Naive thymus-derived CD8-positive, alpha-beta T cell (primary cell): ENCODE measurements around the gene WNT10A. TPM values are rescaled to one million over a fixed set of nuclear protein-coding genes. Genes with fewer than 3 reads are reported as not detected.

Experiments used
- ATAC-seq, 2 donors: fragments of 150-1000 bp; cut with Tn5 transposase in 1 of 2; sonication (Bioruptor Pico), chemical (Tn5 transposase) in 1 of 2; 1 replicate in 1 of 2; 2 replicates in 1 of 2; pipeline ENCODE4 v1.10.0; 2021; ENCODE audit warnings: mild to moderate bottlenecking in 2 of 2, moderate library complexity in 2 of 2
- POLR2A ChIA-PET: fragments of 350-600 bp; sonication (Branson Sonifier 250); formaldehyde crosslinking; loops from one replicate; lab custom pipeline; 2021; ENCODE audit warnings: antibody characterized with exemption; lab: Charles Lee
- DNase-seq, 10 donors: peaks; one replicate each; pipeline versions ENCODE4 v3.0.0 to v3.0.0-alpha.2; 2020 to 2022
- H3K27ac Mint-ChIP-seq, 10 donors: one replicate each; pipeline ENCODE4 v1.8.0; 2020 to 2022; ENCODE audit warnings: mild to moderate bottlenecking in 10 of 10, mixed read lengths in 10 of 10, moderate library complexity in 4 of 10, inconsistent platforms in 1 of 10
- H3K27me3 Mint-ChIP-seq, 5 donors: one replicate each; pipeline ENCODE4 v1.8.0; 2021 to 2022; ENCODE audit warnings: mixed read lengths in 5 of 5
- H3K36me3 Mint-ChIP-seq, 3 donors: one replicate each; pipeline ENCODE4 v1.8.0; 2020 to 2022; ENCODE audit warnings: mixed read lengths in 3 of 3, mild to moderate bottlenecking in 2 of 3, inconsistent platforms in 1 of 3
- H3K4me1 Mint-ChIP-seq, 4 donors: one replicate each; pipeline ENCODE4 v1.8.0; 2021 to 2022; ENCODE audit warnings: mixed read lengths in 4 of 4
- H3K4me3 Mint-ChIP-seq, 10 donors: one replicate each; pipeline ENCODE4 v1.8.0; 2020 to 2022; ENCODE audit warnings: mild to moderate bottlenecking in 10 of 10, mixed read lengths in 10 of 10, moderate library complexity in 6 of 10, inconsistent platforms in 1 of 10
- H3K9me3 Mint-ChIP-seq, 9 donors: one replicate each; pipeline ENCODE4 v1.8.0; 2020 to 2022; ENCODE audit warnings: mixed read lengths in 9 of 9, mild to moderate bottlenecking in 3 of 9, inconsistent platforms in 1 of 9, moderate library complexity in 1 of 9
- polyA plus RNA-seq, 3 donors: library from polyadenylated mRNA; unstranded; fragments of 300-500 nt; fragmentation: Illumina TruSeq; gene quantifications; one replicate each; pipeline ENCODE4 v1.2.3, GENCODE V29; 2021
- total RNA-seq, 8 experiments: library from RNA in 2 of 8; stranded (reverse) in 2 of 8; gene quantifications; one replicate each; pipeline ENCODE4 v1.2.3 and lab custom pipeline; 2021 to 2026

Gene WNT10A
- total and polyA plus RNA-seq, 5 experiments from 2014 or later: 0.53 to 1.8 (median 1.2) TPM

GRCh38 chr2:218897394-218898108, 16.9 kb downstream of the WNT10A start:
- Mint-ChIP-seq H3K36me3 (no peaks in the 10 kb centered on the region), H3K9me3 (no peaks in the 10 kb centered on the region), H3K4me3 (peak overlapping the region; percentile 27 to 92 (median 86)), H3K27ac (peak overlapping the region in 9 of 10 donors; percentile 52 to 93 (median 78)), H3K4me1 (peaks cover 32 to 51% (median 50%) of the 10 kb centered on the region in 4 donors), H3K27me3 (peaks cover 15 to 26% (median 25%) of the 10 kb centered on the region in 5 donors)
- POLR2A ChIA-PET: interaction anchor here (0.7 to 9.5 kb wide), 5 partner anchors 10 to 186 kb away, joined by 3 to 331 read pairs (median 5); partner anchors contain the start of gene WNT10A
- DNase-seq (no peak), ATAC-seq (no peak)

- peaks cover 32 to 47% (median 45%) of the 10 kb centered on the region in 4 donors for H3K4me1 Mint-ChIP-seq
- peak overlapping the region; percentile 58 to 92 (median 86) for H3K4me3 Mint-ChIP-seq
- POLR2A ChIA-PET: interaction anchor here (0.7 to 9.5 kb wide), 5 partner anchors 11 to 187 kb away, joined by 3 to 331 read pairs (median 5); partner anchors contain the start of gene WNT10A
These were observed 17.6 kb downstream of the WNT10A start for GRCh38 chr2:218898109-218898878.

GRCh38 chr2:218899147-218899546, 18.5 kb downstream of the WNT10A start:
- POLR2A ChIA-PET: interaction anchor here (9.5 kb wide), 1 partner anchor 21 kb away, joined by 331 read pairs; the partner anchor contains the start of gene WNT10A
- no peak overlapping the region for H3K4me3 Mint-ChIP-seq
- H3K36me3 Mint-ChIP-seq: no peaks in the 10 kb centered on the region
- H3K9me3 Mint-ChIP-seq: no peaks in the 10 kb centered on the region
- peaks cover 18 to 33% (median 30%) of the 10 kb centered on the region in 5 donors for H3K27me3 Mint-ChIP-seq
- H3K4me1 Mint-ChIP-seq: peaks cover 24 to 38% (median 36%) of the 10 kb centered on the region in 4 donors
- H3K27ac Mint-ChIP-seq: no peak overlapping the region
- DNase-seq: no peak
- ATAC-seq: no peak

More at GRCh38 chr2:218898109-218898878, 17.6 kb downstream of the WNT10A start:
- Mint-ChIP-seq H3K27ac (peak overlapping the region; percentile 41 to 94 (median 78)), H3K27me3 (peaks cover 15 to 30% (median 27%) of the 10 kb centered on the region in 5 donors), H3K36me3 (no peaks in the 10 kb centered on the region), H3K9me3 (no peaks in the 10 kb centered on the region)
- DNase-seq (peak; percentile 52 to 89 (median 76)), ATAC-seq (peak; percentile 16 to 17)

- no peak for ATAC-seq
- H3K9me3 Mint-ChIP-seq: no peaks in the 10 kb centered on the region
- POLR2A ChIA-PET: interaction anchor here (0.6 kb wide), 1 partner anchor 51 kb away, joined by 3 read pairs; no protein-coding TSS in a partner anchor
- H3K36me3 Mint-ChIP-seq: no peaks in the 10 kb centered on the region
- H3K27me3 Mint-ChIP-seq: peaks cover 29 to 56% (median 45%) of the 10 kb centered on the region in 5 donors
- H3K4me1 Mint-ChIP-seq: peaks cover 6 to 12% (median 11%) of the 10 kb centered on the region in 4 donors
- no peak overlapping the region for H3K27ac Mint-ChIP-seq
- H3K4me3 Mint-ChIP-seq: no peak overlapping the region
- DNase-seq: no peak
These were observed 21.8 kb downstream of the WNT10A start for GRCh38 chr2:218902427-218902826.

GRCh38 chr2:218904176-218904575, 23.5 kb downstream of the WNT10A start:
- no peak for DNase-seq
- Mint-ChIP-seq H3K36me3 (no peaks in the 10 kb centered on the region), H3K27me3 (peaks cover 29 to 56% (median 42%) of the 10 kb centered on the region in 5 donors), H3K27ac (no peak overlapping the region), H3K9me3 (no peaks in the 10 kb centered on the region), H3K4me3 (no peak overlapping the region), H3K4me1 (peaks cover 0 to 10% (median 8%) of the 10 kb centered on the region in 4 donors)
- no peak for ATAC-seq
- POLR2A ChIA-PET: no interaction called here

GRCh38 chr2:218908721-218909619, 28.3 kb downstream of the WNT10A start:
- POLR2A ChIA-PET: interaction anchor here (0.5 to 1.1 kb wide), 2 partner anchors 16 to 268 kb away, joined by 3 read pairs; no protein-coding TSS in a partner anchor
- peak overlapping the region; percentile 35 to 93 (median 78) for H3K27ac Mint-ChIP-seq
- no peaks in the 10 kb centered on the region for H3K9me3 Mint-ChIP-seq
- peak; percentile 98 to 99 for ATAC-seq
- no peaks in the 10 kb centered on the region for H3K36me3 Mint-ChIP-seq
- peak overlapping the region; percentile 76 to 89 (median 85) for H3K4me3 Mint-ChIP-seq
- peaks cover 0 to 15% (median 10%) of the 10 kb centered on the region in 4 donors for H3K4me1 Mint-ChIP-seq
- peaks cover 14 to 28% (median 24%) of the 10 kb centered on the region in 5 donors for H3K27me3 Mint-ChIP-seq
- peak; percentile 78 to 95 (median 87) for DNase-seq

- DNase-seq (no peak), ATAC-seq (no peak)
- Mint-ChIP-seq H3K4me1 (peaks cover 0 to 15% (median 10%) of the 10 kb centered on the region in 4 donors), H3K4me3 (peak overlapping the region in 3 of 10 donors; percentile 37 to 42 (median 39)), H3K9me3 (no peaks in the 10 kb centered on the region), H3K36me3 (no peaks in the 10 kb centered on the region), H3K27ac (peak overlapping the region in 1 of 10 donors; percentile 33), H3K27me3 (peaks cover 12 to 29% (median 20%) of the 10 kb centered on the region in 5 donors)
- POLR2A ChIA-PET: no interaction called here
These were observed 30.1 kb downstream of the WNT10A start for GRCh38 chr2:218910741-218911140.

GRCh38 chr2:218920504-218920903, 39.9 kb downstream of the WNT10A start:
- Mint-ChIP-seq H3K4me3 (no peak overlapping the region), H3K27ac (no peak overlapping the region), H3K36me3 (peaks cover 4 to 18% (median 10%) of the 10 kb centered on the region in 3 donors), H3K27me3 (peaks cover 16 to 81% (median 53%) of the 10 kb centered on the region in 5 donors), H3K9me3 (peaks cover 0 to 11% (median 9%) of the 10 kb centered on the region in 9 donors), H3K4me1 (no peaks in the 10 kb centered on the region)
- POLR2A ChIA-PET: no interaction called here
- no peak for DNase-seq
- no peak for ATAC-seq

- POLR2A ChIA-PET: no interaction called here
- Mint-ChIP-seq H3K27ac (no peak overlapping the region), H3K4me1 (no peaks in the 10 kb centered on the region), H3K36me3 (peaks cover 7 to 18% (median 10%) of the 10 kb centered on the region in 3 donors), H3K27me3 (peaks cover 19 to 81% (median 52%) of the 10 kb centered on the region in 5 donors), H3K4me3 (no peak overlapping the region), H3K9me3 (peaks cover 0 to 17% (median 9%) of the 10 kb centered on the region in 9 donors)
- ATAC-seq (no peak), DNase-seq (no peak)
These were observed 44.1 kb downstream of the WNT10A start for GRCh38 chr2:218924757-218925156.

GRCh38 chr2:218925434-218925833, 44.8 kb downstream of the WNT10A start:
- no peaks in the 10 kb centered on the region for H3K4me1 Mint-ChIP-seq
- H3K4me3 Mint-ChIP-seq: no peak overlapping the region
- no peak for ATAC-seq
- no peak overlapping the region for H3K27ac Mint-ChIP-seq
- POLR2A ChIA-PET: no interaction called here
- no peak for DNase-seq
- H3K36me3 Mint-ChIP-seq: peaks cover 7 to 25% (median 10%) of the 10 kb centered on the region in 3 donors
- peaks cover 0 to 23% (median 11%) of the 10 kb centered on the region in 9 donors for H3K9me3 Mint-ChIP-seq
- H3K27me3 Mint-ChIP-seq: peaks cover 17 to 74% (median 46%) of the 10 kb centered on the region in 5 donors

GRCh38 chr2:218927422-218927821, 46.8 kb downstream of the WNT10A start:
- Mint-ChIP-seq H3K27me3 (peaks cover 15 to 63% (median 35%) of the 10 kb centered on the region in 5 donors), H3K27ac (no peak overlapping the region), H3K4me3 (no peak overlapping the region), H3K36me3 (peaks cover 7 to 22% (median 10%) of the 10 kb centered on the region in 3 donors), H3K4me1 (no peaks in the 10 kb centered on the region), H3K9me3 (peaks cover 0 to 26% (median 11%) of the 10 kb centered on the region in 9 donors)
- POLR2A ChIA-PET: no interaction called here
- ATAC-seq (no peak), DNase-seq (no peak)
